Measurements from ENCODE around the gene HEXIM2. TPM values are rescaled to one million over a fixed set of nuclear protein-coding genes. Genes with fewer than 3 reads are reported as not detected.

The HEXIM2 gene
- polyA plus RNA-seq, 3 donors, result 2.5 to 3.0 (median 2.9) TPM

DNA sequence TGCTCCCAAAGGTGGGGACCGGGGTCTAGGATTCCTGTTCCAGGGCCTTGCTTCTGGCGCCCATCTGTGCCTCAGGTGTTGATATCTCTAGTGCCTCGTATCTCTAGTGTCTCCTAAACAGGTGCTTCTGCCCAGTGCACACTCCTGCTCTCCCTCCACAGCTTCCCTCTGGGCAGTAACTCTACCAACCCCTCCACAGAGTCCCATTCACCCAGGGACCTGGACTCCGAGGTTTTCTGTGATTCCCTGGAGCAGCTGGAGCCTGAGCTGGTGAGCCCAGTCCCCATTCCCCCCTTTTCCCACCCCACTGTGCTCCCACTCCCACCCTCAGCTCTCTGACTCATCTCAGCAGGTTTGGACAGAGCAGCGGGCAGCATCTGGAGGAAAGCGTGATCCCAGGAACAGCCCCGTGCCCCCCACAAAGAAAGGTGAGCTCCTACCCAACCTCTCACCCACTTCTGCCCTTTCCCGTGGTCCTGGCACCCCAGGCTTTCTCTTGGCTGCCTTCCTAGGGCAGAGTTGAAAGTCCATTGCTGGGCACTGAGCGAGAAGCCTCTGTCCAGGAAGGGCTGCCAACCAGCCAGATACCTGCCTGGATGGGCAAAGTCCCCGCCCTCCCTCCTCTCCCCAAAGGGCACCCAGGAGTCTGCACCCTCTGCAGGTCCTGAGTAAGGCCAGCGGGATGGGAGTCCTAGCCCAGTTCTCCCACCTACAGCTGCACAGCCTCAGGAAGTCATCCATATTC, 23.9 kb upstream of the HEXIM2 start:
- Histone ChIP-seq H3K79me2 (ENCODE audit: insufficient read depth, low read length) (peaks cover 5% of the 10 kb centered on the region), H3K9me3 (replicated peaks in 1 of 2; ENCODE audit: control insufficient read depth in 1 of 2, insufficient read depth in 1 of 2, low read length in 2 of 2) (no peaks in the 10 kb centered on the region), H3K27me3 (ENCODE audit: control insufficient read depth in 2 of 2, insufficient read depth in 2 of 2, low read length in 2 of 2) (no peaks in the 10 kb centered on the region), H3K4me2 (replicated peaks; ENCODE audit: extremely low read depth, low read length, poor library complexity, severe bottlenecking) (no peak overlapping the region), H3K4me1 (ENCODE audit: control insufficient read depth in 1 of 2, insufficient read depth in 2 of 2, low read length in 2 of 2) (peaks cover 12 to 20% of the 10 kb centered on the region in 2 donors), H3K27ac (ENCODE audit: low read depth in 1 of 2, low read length in 2 of 2) (no peak overlapping the region), H2AFZ (ENCODE audit: insufficient read depth, low read depth, low read length, poor library complexity, severe bottlenecking) (no peak overlapping the region), H3K36me3 (replicated peaks in 1 of 2; ENCODE audit: control insufficient read depth in 1 of 2, insufficient read depth in 2 of 2, low read length in 2 of 2) (peaks cover 0 to 6% of the 10 kb centered on the region in 2 donors), H4K20me1 (ENCODE audit: insufficient read depth, low read length) (no peaks in the 10 kb centered on the region), H3K9ac (ENCODE audit: insufficient read depth, low read length, poor library complexity, severe bottlenecking) (no peak overlapping the region), H3K4me3 (replicated peaks in 1 of 3; ENCODE audit: low read depth in 2 of 3, low read length in 3 of 3) (no peak overlapping the region)
- DNase-seq, result no peak
- TF ChIP-seq, protein P1, sequence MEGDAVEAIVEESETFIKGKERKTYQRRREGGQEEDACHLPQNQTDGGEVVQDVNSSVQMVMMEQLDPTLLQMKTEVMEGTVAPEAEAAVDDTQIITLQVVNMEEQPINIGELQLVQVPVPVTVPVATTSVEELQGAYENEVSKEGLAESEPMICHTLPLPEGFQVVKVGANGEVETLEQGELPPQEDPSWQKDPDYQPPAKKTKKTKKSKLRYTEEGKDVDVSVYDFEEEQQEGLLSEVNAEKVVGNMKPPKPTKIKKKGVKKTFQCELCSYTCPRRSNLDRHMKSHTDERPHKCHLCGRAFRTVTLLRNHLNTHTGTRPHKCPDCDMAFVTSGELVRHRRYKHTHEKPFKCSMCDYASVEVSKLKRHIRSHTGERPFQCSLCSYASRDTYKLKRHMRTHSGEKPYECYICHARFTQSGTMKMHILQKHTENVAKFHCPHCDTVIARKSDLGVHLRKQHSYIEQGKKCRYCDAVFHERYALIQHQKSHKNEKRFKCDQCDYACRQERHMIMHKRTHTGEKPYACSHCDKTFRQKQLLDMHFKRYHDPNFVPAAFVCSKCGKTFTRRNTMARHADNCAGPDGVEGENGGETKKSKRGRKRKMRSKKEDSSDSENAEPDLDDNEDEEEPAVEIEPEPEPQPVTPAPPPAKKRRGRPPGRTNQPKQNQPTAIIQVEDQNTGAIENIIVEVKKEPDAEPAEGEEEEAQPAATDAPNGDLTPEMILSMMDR (IDR thresholded peaks at IDR 0.05), result no peak
- peak overlapping the region in 1 of 7 donors; percentile 15 for H3K27ac Mint-ChIP-seq
- no peaks in the 10 kb centered on the region for H3K9me3 Mint-ChIP-seq
- no peak overlapping the region for H3K4me3 Mint-ChIP-seq
- H3K4me1 Mint-ChIP-seq, result peaks cover 18% of the 10 kb centered on the region
- 98% methylated on average over 10 of the region's 11 CpGs for WGBS (ENCODE audit: insufficient coverage)
- H3K27me3 Mint-ChIP-seq (ENCODE audit: low read depth in 3 of 3), result peaks cover 0 to 2% (median 0%) of the 10 kb centered on the region in 3 donors
- peaks cover 3 to 14% of the 10 kb centered on the region in 2 donors for H3K36me3 Mint-ChIP-seq
- intact Hi-C loops (cut with micrococcal nuclease), result loop anchor here (10.0 kb wide), 2 partner anchors 247 to 363 kb away; no protein-coding TSS in a partner anchor

DNA sequence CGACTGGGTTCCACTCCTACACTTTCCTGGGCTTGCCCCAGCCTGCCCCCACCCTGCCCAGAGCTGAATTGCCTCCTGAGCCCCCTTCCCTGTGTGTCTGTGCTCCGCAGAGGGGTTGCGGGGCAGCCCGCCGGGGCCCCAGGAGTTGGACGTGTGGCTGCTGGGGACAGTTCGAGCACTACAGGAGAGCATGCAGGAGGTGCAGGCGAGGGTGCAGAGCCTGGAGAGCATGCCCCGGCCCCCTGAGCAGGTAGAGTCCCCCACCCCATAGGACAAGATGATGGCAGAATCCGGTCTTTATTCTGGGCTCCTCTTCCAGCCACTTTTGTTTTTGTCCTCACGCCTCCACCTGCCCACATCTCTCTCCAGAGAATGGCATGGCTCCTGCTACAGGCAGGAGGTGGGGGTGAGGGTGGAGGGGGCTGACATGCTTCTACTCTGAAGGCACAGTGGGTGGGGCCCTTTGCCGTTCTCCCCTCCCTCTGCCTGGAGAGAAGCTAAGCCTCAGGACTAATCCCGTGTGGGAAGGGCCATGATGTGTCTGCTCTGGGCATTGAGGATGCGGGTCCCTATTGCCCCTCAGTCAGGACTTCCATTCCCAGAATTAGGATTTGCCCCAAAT, 22.7 kb upstream of the HEXIM2 start:
- H3K4me3 Mint-ChIP-seq, result no peak overlapping the region
- peaks cover 0 to 6% of the 10 kb centered on the region in 2 donors for H3K36me3 ChIP-seq (replicated peaks in 1 of 2; ENCODE audit: control insufficient read depth in 1 of 2, insufficient read depth in 2 of 2, low read length in 2 of 2)
- no peak overlapping the region for H3K27ac ChIP-seq (ENCODE audit: low read depth in 1 of 2, low read length in 2 of 2)
- H3K27ac Mint-ChIP-seq, result peak overlapping the region in 1 of 7 donors; percentile 79
- peaks cover 0 to 2% (median 0%) of the 10 kb centered on the region in 3 donors for H3K27me3 Mint-ChIP-seq (ENCODE audit: low read depth in 3 of 3)
- peaks cover 18% of the 10 kb centered on the region for H3K4me1 Mint-ChIP-seq
- H3K27me3 ChIP-seq (ENCODE audit: control insufficient read depth in 2 of 2, insufficient read depth in 2 of 2, low read length in 2 of 2), result no peaks in the 10 kb centered on the region
- peaks cover 3 to 14% of the 10 kb centered on the region in 2 donors for H3K36me3 Mint-ChIP-seq
- H3K4me2 ChIP-seq (replicated peaks; ENCODE audit: extremely low read depth, low read length, poor library complexity, severe bottlenecking), result no peak overlapping the region
- peaks cover 15 to 20% of the 10 kb centered on the region in 2 donors for H3K4me1 ChIP-seq (ENCODE audit: control insufficient read depth in 1 of 2, insufficient read depth in 2 of 2, low read length in 2 of 2)
- H3K79me2 ChIP-seq (ENCODE audit: insufficient read depth, low read length), result peaks cover 5% of the 10 kb centered on the region
- H4K20me1 ChIP-seq (ENCODE audit: insufficient read depth, low read length), result no peaks in the 10 kb centered on the region
- H2AFZ ChIP-seq (ENCODE audit: insufficient read depth, low read depth, low read length, poor library complexity, severe bottlenecking), result no peak overlapping the region
- H3K4me3 ChIP-seq (replicated peaks in 1 of 3; ENCODE audit: low read depth in 2 of 3, low read length in 3 of 3), result no peak overlapping the region
- H3K9me3 Mint-ChIP-seq, result no peaks in the 10 kb centered on the region
- no peaks in the 10 kb centered on the region for H3K9me3 ChIP-seq (replicated peaks in 1 of 2; ENCODE audit: control insufficient read depth in 1 of 2, insufficient read depth in 1 of 2, low read length in 2 of 2)
- WGBS (ENCODE audit: insufficient coverage), result 96% methylated on average over 7 of the region's 14 CpGs
- intact Hi-C loops (cut with micrococcal nuclease), result loop anchor here (10.0 kb wide), 2 partner anchors 246 to 364 kb away; no protein-coding TSS in a partner anchor
- H3K9ac ChIP-seq (ENCODE audit: insufficient read depth, low read length, poor library complexity, severe bottlenecking), result no peak overlapping the region
- TF ChIP-seq, protein P1 (IDR thresholded peaks at IDR 0.05), result no peak
- no peak for DNase-seq
